GM10248 (cell line): ENCODE results near the gene CCDC73.

Experiments
- CTCF ChIA-PET: fragments of 300-600 bp; sonication (Branson Sonifier 250); formaldehyde crosslinking; extraction: SDS; loops from one replicate; lab custom pipeline; 2021; ENCODE audit warnings: antibody characterized with exemption; lab: Yijun Ruan, JAX
- POLR2A ChIA-PET: fragments of 350-650 bp; sonication (Branson Sonifier 250); formaldehyde crosslinking; extraction: SDS; loops from one replicate; lab custom pipeline; 2020; ENCODE audit warnings: antibody characterized with exemption; lab: Yijun Ruan, JAX
- DNase-seq: peaks from one replicate; pipeline ENCODE4 v3.0.0; 2012; ENCODE audit errors: extremely low spot score
- TF ChIP-seq, protein P1 (sequence below): IDR thresholded peaks from 2 replicates; pipeline ENCODE4 v1.5.1; 2012; ENCODE audit warnings: mild to moderate bottlenecking, low read depth; ENCODE audit errors: extremely low read depth, missing control alignments, control extremely low read depth

The CCDC73 gene

GRCh38 chr11:32569313-32569881, 225.1 kb downstream of the CCDC73 start:
- CTCF ChIA-PET, result no interaction called here
- TF ChIP-seq, protein P1, sequence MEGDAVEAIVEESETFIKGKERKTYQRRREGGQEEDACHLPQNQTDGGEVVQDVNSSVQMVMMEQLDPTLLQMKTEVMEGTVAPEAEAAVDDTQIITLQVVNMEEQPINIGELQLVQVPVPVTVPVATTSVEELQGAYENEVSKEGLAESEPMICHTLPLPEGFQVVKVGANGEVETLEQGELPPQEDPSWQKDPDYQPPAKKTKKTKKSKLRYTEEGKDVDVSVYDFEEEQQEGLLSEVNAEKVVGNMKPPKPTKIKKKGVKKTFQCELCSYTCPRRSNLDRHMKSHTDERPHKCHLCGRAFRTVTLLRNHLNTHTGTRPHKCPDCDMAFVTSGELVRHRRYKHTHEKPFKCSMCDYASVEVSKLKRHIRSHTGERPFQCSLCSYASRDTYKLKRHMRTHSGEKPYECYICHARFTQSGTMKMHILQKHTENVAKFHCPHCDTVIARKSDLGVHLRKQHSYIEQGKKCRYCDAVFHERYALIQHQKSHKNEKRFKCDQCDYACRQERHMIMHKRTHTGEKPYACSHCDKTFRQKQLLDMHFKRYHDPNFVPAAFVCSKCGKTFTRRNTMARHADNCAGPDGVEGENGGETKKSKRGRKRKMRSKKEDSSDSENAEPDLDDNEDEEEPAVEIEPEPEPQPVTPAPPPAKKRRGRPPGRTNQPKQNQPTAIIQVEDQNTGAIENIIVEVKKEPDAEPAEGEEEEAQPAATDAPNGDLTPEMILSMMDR, result no peak
- no peak for DNase-seq
- POLR2A ChIA-PET, result no interaction called here

GRCh38 chr11:32567154-32567553, 227.3 kb downstream of the CCDC73 start:
- no peak for DNase-seq
- ChIA-PET CTCF (interaction anchor here (1.0 to 2.2 kb wide), 2 partner anchors 10 to 36 kb away, joined by 3 to 5 read pairs; no protein-coding TSS in a partner anchor), POLR2A (no interaction called here)
- TF ChIP-seq, protein P1, result no peak

DNA sequence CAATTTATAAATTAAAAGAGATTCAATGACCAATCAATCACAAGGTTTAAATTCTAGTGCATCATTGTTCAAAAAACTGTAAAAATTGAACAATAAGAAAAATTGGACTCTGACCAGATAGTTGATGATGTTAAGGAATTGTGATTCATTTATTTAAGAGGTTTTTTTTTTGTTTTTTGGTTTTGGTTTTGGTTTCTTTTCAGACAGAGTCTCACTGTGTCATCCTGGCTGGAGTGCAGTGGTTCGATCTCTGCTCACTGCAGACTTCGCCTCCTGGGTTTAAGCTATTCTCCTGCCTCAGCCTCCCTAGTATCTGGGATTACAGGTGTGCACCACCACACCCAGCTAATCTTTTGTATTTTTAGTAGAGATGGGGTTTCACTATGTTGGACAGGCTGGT, 227.9 kb downstream of the CCDC73 start:
- DNase-seq, result no peak
- TF ChIP-seq, protein P1, result no peak
- POLR2A ChIA-PET, result no interaction called here
- CTCF ChIA-PET, result no interaction called here

- CTCF ChIA-PET, result interaction anchor here (1.1 kb wide), 1 partner anchor 211 kb away, joined by 3 read pairs; no protein-coding TSS in a partner anchor
- TF ChIP-seq, protein P1, result no peak
- POLR2A ChIA-PET, result no interaction called here
- DNase-seq, result no peak
These were observed 230.9 kb downstream of the CCDC73 start for GRCh38 chr11:32563600-32563959.

- POLR2A ChIA-PET, result no interaction called here
- TF ChIP-seq, protein P1, result no peak
- CTCF ChIA-PET, result interaction anchor here (1.1 kb wide), 1 partner anchor 211 kb away, joined by 3 read pairs; no protein-coding TSS in a partner anchor
- DNase-seq, result no peak
These were observed 231.4 kb downstream of the CCDC73 start for GRCh38 chr11:32562839-32563599.

DNA sequence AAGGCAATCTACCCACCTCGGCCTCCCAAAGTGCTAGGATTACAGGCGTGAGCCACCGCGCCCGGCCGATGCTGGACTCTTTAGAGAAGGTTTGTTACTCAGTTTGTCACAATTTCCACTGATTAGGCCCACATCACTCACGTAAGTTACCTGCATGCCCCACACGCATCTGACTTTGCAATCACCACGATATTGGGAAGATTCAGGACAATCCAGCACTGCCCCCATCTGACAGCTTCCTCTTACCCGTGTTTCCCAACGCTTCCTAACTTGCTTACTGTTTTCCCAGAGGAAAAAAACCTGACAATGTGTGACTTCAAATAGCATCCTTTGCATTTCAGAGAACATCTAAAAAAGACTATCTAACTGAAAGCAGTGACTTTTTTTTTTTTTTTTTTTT, 232.6 kb downstream of the CCDC73 start:
- ChIA-PET POLR2A (interaction anchor here (0.7 kb wide), 1 partner anchor 1250 kb away, joined by 3 read pairs; no protein-coding TSS in a partner anchor), CTCF (interaction anchor here (0.8 kb wide), 1 partner anchor 15 kb away, joined by 3 read pairs; no protein-coding TSS in a partner anchor)
- no peak for DNase-seq
- TF ChIP-seq, protein P1, result no peak
